GM12874 (cell line): ENCODE data around the gene PSME3IP1.

Source experiments
- TF ChIP-seq, protein P1 (sequence below): IDR thresholded peaks from 2 replicates; pipeline ENCODE4 v1.5.1; 2011; ENCODE audit warnings: low read depth, mild to moderate bottlenecking, control low read depth, low read length, moderate library complexity; ENCODE audit not compliant: insufficient read depth

The PSME3IP1 gene

DNA sequence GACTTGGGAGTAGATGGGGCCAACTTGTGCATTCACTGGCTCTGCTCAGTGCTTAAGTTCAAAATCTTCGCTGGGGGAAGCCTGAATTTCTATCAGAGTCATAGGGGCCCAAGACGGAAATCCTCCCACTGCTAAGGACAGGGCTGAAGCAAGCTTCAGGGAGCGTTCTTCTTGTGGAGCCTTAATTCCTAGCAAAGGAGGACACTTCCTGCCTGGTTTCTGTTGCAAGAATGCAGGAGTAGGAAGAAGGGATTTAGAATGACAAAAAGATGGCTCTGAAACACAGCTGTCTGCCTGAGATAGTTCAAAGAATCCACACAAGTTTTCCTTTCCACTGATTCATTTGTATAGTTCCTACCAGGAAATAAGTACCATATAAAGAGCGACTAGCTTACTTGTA, 26.4 kb downstream of the PSME3IP1 start:
- TF ChIP-seq, protein P1, sequence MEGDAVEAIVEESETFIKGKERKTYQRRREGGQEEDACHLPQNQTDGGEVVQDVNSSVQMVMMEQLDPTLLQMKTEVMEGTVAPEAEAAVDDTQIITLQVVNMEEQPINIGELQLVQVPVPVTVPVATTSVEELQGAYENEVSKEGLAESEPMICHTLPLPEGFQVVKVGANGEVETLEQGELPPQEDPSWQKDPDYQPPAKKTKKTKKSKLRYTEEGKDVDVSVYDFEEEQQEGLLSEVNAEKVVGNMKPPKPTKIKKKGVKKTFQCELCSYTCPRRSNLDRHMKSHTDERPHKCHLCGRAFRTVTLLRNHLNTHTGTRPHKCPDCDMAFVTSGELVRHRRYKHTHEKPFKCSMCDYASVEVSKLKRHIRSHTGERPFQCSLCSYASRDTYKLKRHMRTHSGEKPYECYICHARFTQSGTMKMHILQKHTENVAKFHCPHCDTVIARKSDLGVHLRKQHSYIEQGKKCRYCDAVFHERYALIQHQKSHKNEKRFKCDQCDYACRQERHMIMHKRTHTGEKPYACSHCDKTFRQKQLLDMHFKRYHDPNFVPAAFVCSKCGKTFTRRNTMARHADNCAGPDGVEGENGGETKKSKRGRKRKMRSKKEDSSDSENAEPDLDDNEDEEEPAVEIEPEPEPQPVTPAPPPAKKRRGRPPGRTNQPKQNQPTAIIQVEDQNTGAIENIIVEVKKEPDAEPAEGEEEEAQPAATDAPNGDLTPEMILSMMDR: no peak

DNA sequence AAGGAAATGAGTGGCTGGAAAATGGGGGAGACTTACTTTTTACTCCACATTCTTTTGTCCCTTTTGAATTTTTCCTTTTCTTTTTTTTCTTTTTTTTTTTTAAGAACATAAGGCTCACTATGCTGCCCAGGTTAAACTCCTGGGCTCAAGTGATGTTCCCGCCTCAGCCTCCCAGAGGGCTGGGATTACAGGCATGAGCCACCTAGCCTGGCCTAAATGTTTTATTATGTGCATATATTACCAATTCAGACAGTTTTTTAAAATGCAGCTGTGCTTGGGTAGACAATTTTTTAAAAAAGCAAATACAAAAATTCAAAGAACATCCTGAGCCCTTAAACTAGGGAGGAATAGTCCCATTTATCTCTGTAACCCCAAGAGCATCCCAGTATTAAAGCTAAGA, 28.3 kb downstream of the PSME3IP1 start:
- TF ChIP-seq, protein P1: no peak

DNA sequence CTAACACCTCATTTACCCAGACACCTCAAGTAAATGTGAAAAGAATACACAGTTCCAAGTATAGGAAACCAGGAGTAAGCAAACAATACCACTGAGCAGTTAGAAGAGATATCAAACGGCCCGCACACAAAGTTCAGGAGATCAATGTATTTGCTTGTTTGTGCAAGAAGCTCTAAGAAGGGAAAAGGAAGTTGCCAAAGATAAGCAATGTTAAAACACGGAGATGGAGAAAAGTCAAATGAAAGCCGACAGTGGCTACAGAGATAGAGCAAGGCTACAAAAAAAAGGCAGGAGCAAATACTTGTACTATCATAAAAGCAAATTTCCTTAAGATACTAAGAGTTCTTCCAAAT, 29.5 kb downstream of the PSME3IP1 start:
- TF ChIP-seq, protein P1: no peak

DNA sequence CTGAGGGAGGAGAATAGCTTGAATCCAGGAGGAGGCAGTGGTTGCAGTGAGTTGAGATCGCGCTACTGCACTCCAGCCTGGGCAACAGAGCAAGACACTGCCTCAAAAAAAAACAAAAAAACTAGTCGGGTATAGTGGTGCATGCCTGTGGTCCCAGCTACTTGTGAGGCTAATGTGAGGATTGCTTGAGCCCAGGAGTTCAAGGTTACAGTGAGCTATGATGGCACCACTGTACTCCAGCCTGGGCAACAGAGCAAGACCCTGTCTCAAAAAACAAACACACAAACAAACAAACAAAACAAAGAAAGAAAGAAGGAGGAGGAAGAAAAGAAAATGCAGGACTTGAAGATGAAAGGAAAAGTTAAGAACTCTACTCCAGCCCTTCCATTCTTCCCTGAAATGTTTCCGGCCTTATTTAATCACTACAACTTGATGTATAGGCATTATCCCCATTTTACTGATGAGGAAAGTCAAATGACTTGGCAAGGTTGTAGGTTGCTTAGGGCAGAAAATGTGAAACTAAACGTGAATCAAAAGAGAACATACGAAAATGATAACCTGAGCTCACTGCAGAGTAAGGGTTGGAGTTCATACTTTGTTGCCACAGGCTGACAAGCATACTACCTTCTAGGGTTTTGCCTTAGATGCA, 30.0 kb downstream of the PSME3IP1 start:
- TF ChIP-seq, protein P1: no peak

DNA sequence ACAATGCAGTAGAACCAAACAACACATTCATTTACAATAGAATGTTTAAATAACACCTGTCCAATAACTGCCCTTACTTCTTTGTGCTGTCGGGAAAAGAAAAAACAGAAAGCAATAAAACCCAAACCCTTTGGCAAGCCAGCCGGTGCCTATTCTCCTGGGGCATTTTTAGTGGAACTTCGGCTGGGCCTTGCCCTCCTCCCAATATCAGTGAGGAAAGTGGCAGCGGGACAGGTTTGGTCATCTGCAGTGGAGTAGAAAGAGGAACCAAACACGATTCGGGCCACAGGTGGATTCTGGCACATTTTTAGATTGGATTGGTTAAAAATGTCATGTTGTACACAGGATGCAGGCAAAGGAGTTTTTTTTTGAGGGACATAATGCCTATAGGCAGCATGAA, 32.0 kb downstream of the PSME3IP1 start:
- TF ChIP-seq, protein P1: no peak

DNA sequence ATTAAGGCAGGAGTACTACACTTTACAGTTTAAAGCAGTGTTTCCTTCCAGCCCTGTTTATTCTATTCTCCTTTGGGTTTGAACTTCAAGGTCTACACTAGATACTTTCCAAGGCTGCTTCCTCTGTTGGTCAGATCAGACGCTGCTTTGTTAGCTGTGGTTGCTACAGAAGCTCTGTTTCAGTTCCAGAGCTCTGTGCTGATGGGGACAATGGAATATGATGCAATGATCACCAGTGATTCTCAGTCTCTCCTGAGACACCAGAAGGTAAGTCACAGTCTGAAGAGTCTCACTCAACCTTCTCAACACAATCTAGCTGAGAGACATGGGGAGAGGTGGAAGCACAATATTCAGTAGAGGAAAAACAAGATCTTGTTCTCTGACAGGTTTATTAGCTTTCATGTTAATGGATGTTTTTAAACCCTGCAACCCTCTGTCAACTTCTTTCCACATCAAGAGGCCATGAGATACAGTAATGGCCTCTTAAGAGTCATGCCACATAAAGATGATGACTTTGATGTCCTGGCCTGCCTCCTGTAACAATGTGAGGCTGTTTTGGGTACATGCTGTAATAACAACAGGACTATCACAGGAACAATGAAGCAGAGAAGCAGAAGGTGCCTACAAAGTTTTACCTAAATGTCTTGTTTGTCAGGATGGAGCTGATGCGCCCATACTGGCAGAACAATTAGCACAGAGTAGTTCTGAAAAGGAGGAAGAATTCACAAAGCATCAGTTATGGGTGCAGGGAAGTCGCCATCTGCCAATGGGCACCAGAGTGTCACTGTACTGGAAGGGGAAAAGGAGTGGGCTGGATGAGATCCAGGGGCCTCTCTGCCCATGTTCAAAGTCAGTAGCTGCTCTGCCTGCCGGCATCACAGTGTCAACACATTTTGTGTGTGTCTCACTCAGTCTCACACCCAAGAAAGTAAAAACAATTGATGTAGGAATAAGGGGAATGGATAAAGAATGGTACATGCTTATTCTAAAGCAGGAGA, 33.4 kb downstream of the PSME3IP1 start:
- TF ChIP-seq, protein P1: no peak

DNA sequence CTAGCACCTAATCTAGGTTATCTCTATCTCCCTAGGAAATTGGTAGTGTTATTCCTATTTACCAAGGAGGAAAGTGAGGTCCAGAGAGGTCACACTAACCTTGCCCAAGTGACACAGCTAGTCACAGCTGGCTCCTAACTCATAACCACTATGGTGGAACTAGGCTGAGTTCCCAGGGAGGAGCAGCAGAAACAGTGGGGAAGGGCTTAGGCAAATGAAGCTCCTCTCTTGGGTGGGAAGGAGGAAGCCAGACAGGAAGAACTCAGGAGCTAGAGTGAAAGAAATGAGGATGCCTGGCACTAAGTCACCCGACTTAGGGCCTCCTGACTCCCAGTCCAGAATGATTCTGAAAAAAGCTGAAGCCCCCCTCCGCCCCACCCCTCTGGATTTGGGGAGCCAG, 34.5 kb downstream of the PSME3IP1 start:
- TF ChIP-seq, protein P1: no peak
